Dermis microvascular lymphatic vessel endothelial cell (primary cell): ENCODE measurements around the gene ZNF445. TPM values are rescaled to one million over a fixed set of nuclear protein-coding genes. Genes with fewer than 3 reads are reported as not detected.
"Not testable (repeated sequence)": the region's sequence is repeated elsewhere in the genome, so short reads cannot be mapped to it uniquely, and the experiment has no call there.

Source experiments
- DNase-seq, 2 donors: peaks; one replicate each; pipeline versions ENCODE4 v3.0.0 to v3.0.0-alpha.2; 2010; ENCODE audit warnings: low read depth in 2 of 2
- total RNA-seq: library from RNA; depleted of rRNA; stranded (reverse); fragments of >200 nt; gene quantifications from 2 replicates; pipeline ENCODE4 v1.2.1, GENCODE V29; 2014

ZNF445 gene
- total RNA-seq, 1 donor from 2014 or later = 5.4 TPM

DNA sequence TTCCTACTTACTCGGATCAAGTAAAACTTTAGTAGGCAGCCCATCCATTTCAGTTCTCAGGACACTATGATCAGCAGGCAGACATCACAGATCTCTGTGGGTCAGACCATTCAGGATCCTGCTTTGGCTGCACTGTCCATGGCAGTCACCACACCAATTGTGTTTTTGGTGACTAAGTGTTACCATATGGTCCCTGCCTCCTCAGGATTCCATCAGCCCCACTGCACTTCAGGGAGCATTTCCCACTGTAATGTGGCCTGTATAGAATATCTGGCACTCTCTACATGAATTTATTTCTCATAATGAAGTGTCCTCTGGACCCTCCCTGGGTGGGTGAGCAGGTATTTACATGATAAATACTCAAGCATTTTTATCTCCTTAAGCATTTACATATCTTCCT lies 41.3 kb downstream of the ZNF445 start:
- no peak for DNase-seq

GRCh38 chr3:44434834-44435510 lies 42.5 kb downstream of the ZNF445 start:
- DNase-seq = no peak

- no peak for DNase-seq
Measured at GRCh38 chr3:44430466-44430865, 47.0 kb downstream of the ZNF445 start.

- DNase-seq = no peak
Measured at GRCh38 chr3:44429459-44429858, 48.0 kb downstream of the ZNF445 start.

- no peak for DNase-seq
Measured at GRCh38 chr3:44428910-44429309, 48.6 kb downstream of the ZNF445 start.

- DNase-seq = no peak
Measured at GRCh38 chr3:44427683-44428082, 49.8 kb downstream of the ZNF445 start.

- no peak for DNase-seq
Measured at GRCh38 chr3:44424758-44425157, 52.7 kb downstream of the ZNF445 start.

GRCh38 chr3:44421280-44421679 lies 56.2 kb downstream of the ZNF445 start:
- DNase-seq = no peak

DNA sequence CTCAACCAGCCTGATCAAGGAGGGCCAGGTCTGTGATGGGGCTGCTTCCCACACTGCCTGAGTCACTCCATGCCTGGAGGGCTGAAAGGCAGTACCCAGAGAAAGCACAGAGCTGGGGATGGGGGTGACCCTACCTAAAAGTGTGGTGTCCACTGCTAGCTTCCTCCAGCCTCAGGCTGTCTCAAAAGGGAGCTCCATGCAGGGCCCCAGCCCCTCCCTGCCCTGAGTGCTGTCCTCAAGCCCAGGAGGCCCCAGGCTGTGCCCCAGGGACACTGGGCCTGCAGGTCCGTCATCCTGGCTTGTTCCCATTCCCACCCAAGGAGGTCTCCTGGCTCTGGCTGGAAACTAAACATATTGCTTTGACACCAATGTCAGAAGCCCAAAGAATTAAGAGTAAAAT lies 56.8 kb downstream of the ZNF445 start:
- DNase-seq = no peak

DNA sequence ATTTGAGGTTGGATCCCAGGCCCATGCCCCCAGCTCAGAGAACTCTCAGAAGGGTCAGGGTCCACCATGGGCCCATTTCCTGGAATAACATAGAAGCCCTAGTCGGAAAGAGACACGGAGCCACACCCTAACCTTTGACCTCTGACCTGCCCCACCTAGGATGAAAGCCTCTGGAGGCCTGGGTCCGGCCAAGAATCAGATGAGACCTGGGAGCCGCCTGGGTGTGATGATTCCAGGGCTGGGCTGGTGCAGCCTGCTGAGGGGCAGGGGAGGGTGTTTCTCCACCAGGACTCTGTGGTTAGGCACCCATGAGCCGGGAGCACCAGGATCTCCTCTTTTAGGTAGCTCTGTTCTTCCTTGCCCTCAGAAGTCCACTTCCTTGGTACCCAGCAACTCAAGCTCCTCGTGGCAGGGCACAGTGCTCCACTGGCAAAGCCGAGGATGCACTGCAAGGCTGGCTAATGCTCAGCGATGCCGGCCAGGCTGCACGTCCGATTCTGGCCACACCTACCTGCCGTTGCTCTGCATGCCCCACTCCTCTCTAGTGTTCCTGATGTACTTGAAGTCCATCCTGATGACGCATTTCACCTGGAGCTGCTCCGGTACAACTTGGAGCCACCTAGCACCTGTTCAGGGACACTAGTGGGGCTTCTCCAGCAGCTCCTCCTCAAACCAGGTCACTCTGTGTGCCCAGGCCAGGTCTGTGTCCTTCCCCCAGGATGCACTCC lies 57.4 kb downstream of the ZNF445 start:
- DNase-seq = no peak

DNA sequence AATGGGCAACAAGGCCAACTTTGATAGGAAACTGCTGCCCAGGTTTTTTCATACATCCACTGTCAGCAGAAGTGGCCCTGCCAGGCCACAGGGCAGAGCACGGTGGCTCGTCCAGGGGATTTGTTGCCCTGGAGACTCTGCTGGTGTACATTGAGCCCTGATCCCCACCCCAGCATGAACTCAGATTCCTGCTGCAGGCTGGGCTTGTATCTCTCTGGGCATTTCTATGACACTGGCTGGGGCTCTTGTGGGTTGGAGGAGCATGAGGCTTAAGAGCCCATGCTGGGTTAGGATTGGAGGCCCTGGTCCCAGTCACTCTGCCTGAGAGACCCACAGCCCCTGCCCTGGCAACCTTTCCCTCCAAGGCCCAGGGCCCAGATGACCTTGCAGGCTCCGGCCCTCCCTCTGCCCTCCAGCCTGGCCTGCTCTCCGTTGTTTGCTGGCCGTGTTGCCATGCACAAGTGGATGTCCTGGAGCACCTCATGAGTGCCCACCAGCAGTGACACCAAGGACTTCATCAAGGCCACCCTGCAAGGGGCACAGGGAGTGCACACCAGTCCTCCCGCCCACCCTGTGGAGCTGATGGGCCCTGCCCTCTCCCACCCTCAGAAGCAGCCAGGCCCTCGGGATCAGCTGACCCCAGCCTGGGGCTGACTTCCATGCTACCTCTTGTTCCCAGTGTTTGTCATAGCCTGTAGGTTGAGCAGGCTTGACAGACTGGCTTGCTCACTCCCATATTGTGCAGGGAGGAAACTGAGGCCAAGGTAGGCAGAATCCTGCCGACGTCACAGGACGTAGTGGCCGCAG lies 58.2 kb downstream of the ZNF445 start:
- DNase-seq = no peak

DNA sequence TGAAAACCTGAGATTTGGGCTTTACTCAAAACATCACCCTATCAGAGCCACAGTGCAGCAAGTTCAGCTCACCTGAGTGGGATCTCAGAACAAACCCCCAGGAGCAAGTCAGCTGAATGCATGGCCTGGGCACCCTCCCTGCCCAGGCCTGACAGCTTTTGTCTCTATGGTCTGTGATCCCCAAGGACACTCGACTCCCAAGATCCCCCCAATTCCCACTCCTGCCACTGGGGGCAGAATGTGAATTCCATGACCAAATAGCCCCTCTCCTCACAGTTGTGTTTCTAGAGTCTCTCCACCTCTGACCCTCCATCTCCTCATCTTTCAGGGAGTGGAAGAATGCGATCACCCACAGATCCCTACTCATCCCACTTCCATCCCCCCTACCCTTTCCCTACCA lies 58.9 kb downstream of the ZNF445 start:
- no peak for DNase-seq

GRCh38 chr3:44418118-44418517 lies 59.4 kb downstream of the ZNF445 start:
- not testable (repeated sequence) for DNase-seq

DNA sequence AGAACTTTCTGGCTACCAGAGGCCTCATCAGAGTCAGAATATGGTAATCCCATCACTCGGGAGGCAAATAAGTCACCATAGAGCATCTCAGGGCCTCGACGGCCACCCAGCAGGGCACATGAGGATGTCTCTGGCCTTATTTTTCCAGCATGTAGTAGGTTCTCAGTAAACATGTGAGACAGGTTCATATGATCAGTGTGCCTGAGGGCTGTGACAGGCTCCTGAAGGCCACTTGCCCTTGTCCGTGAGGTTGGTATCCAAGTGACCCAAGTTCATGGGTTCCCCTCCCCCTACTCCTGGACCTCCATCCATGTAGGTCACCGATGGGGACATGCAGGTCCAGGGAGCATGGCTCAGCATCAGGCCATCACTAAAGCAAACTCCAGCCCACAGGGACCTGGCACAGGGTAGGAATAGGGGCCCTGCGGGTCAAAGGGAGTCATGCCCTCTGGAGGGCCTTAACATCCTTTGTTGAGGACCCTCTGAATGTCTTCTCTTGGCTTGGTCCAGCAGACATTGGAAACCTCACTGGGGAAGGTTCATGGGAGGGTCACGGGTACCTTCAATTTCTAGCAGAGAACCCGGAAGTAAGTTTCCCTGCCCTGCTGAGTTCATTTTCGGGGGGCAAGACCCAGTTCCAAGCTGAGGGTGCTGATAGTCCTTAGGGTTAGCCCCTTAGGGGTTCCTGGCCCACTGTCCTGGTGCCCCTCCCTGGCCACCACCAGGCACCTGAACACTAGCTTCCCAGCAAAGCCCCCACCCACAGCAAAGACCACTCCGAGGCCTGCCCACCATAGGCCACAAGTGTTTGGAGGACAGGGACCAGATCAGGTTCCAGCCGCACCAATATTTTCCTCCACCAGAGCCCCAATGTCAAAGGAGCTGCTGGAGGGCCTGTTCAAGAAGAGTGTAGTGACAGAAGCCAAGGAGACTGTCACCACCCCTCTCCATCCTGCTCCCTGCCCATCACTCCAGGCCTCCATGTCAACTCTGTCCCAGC lies 61.1 kb downstream of the ZNF445 start:
- DNase-seq = no peak

DNA sequence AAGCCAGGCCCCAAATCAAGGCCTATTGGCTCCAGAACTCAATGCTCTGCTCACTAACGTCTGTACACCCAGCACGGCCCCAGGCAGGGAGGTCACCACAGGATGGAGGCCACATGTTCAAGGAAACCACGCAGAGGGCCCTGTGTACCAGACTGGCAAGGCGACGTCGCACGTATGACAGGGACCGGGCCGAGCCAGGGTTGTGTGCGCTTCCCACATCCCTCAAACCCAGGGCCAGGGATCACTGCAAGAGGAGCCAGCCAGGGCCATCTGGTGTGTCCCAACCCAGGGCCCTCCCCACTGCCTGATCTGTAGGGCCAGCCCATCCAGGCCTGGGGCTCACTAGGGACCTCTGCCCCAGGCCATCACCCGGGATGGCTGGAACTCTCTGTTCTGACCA lies 62.0 kb downstream of the ZNF445 start:
- DNase-seq = no peak

DNA sequence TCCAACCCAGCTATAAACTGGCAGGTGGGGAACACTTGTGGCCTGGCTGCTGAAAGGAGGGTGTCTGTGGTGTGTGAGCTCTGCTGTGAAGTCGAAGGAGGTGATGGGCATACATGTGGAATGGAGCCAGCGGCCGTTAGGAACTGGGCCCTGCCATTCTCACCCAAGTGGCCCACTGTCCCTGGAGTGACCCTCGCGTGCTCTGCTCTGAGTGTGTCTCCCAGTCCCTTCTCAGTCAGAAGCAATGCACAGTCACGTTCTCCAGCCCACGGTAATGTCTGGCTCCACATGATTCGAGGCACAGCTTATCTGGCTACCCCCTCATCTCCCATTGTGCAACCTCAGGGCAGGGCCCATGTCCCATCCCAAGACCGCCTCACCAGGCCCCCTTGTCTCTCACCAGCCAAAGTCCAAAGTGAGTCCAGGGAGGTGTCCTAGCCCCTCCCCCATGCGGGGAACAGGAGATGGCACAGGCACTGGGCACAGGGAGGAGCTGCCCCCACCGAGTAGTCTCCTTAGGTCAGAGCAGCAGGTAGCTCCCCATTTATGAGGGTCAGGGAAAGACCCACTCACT lies 62.9 kb downstream of the ZNF445 start:
- DNase-seq = no peak

- no peak for DNase-seq
Measured at GRCh38 chr3:44412365-44412764, 65.1 kb downstream of the ZNF445 start.

DNA sequence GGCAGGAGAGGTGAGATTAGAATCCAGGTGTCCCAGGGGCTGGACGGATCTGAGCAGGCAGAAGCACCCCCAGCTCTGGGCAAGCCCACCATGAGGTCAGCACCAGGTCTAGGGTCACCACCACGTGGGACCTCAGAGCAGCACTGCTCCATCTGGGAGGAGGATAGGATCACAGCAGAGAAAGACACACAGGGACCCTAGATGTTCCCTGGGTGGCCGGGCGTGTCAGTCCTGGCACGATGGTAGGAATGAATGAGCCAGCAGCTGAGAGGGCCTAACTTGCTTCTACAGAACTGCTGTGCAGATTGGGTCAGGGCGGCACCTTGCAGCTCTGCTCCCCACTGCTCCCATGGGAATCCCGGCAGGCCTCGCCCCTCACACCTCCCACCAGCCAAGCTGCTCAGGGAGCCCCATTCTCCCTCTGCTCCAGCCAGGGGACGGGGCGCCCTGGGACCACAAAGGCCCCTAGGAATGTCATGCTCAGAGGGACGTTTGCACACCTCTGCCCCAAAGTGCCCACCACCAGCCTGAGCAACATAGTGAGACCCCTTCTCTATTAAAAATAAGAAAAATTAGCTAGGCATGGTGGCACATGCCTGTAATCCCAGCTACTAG lies 66.3 kb downstream of the ZNF445 start:
- DNase-seq = no peak

DNA sequence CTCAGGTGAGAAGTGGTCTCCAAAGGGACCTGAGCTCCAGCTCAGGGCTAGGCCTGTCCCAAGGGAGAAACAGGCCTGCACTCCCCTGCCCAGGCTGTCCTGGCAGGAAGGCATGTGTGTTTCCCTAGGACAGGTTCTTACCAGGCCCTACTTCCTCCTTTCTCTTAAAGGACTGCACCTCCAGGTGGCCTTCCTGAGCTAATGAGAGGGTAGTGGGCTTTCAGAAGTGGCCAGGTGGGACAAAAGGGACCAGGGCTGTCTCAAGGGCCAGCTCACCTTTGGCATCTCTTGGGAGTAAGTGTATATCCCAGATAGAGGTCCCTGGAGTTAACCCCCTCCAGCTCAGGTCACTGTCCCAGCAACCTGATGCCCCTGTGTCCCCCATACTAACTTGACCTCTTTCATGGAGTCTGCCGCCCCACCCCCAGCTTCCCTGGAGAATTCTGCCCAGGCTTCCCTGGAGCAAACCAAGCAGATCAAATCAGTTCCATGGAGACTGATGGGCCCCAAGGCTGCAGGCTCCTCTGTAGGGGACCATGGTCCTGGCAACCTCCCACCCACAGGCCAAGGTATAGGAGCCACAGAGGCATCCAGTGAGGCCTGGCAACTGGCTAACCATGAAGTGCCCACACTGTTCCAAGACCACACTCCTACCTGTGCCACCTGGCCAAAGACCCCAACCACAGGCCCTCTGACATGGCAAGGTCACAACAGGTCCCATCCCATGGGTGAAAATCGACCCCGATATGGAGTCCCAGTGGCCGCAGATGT lies 67.6 kb downstream of the ZNF445 start:
- no peak for DNase-seq

DNA sequence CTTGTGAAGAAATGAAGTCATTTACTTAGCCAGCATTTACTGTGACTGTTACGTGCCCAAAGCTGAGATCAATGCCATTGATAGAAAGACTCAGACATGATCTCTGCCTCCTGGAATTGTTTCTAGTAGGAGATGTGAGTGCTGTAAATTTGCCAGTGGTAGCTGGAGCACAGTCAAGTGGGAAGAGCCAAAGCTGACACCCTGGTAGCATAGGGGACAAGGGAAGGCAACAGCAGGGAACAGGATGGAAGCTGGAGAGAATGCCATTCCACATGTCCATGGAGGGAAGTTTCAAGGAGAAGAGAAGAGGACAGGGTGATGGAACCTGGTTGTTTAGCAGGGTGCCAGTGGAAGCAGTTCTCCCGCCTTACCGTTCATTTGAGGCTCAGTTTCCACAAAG lies 74.9 kb downstream of the ZNF445 start:
- no peak for DNase-seq
